GM12801 (cell line): Measurements from ENCODE around the gene MICB.

Experiments
- CTCF ChIP-seq: IDR thresholded peaks from one replicate; pipeline ENCODE4 v1.5.1; 2011; ENCODE audit warnings: control low read depth; ENCODE audit not compliant: insufficient read length; ENCODE audit errors: extremely low read depth

MICB gene

GRCh38 chr6:31545291-31545690 is 47.3 kb downstream of the MICB start:
- no peak for TF ChIP-seq CTCF

GRCh38 chr6:31546339-31546957 is 48.5 kb downstream of the MICB start, which contains the start of gene ATP6V1G2:
TSS of gene ATP6V1G2 (minus strand) at chr6:31546608. CDS start at chr6:31546559, 49 bp downstream.
- peak; percentile 83 for TF ChIP-seq CTCF

- TF ChIP-seq CTCF, result no peak
Observed at GRCh38 chr6:31546958-31547726, 49.2 kb downstream of the MICB start, which contains the start of gene NFKBIL1. TSS of gene NFKBIL1 (plus strand) at chr6:31547608. CDS start at chr6:31547695, 87 bp downstream.

- no peak for TF ChIP-seq CTCF
Observed at GRCh38 chr6:31547727-31548543, 50.0 kb downstream of the MICB start.

- TF ChIP-seq CTCF, result no peak
Observed at GRCh38 chr6:31548544-31548873, 50.6 kb downstream of the MICB start.

GRCh38 chr6:31556307-31556706 is 58.4 kb downstream of the MICB start:
- TF ChIP-seq CTCF, result no peak
